ENCODE results near the gene DYRK1A.
A peak's percentile ranks its signal among the peaks of the same experiment; 100 is the strongest.
"Not testable (repeated sequence)": the region's sequence is repeated elsewhere in the genome, so short reads cannot be mapped to it uniquely, and the experiment has no call there.

The DYRK1A gene

DNA sequence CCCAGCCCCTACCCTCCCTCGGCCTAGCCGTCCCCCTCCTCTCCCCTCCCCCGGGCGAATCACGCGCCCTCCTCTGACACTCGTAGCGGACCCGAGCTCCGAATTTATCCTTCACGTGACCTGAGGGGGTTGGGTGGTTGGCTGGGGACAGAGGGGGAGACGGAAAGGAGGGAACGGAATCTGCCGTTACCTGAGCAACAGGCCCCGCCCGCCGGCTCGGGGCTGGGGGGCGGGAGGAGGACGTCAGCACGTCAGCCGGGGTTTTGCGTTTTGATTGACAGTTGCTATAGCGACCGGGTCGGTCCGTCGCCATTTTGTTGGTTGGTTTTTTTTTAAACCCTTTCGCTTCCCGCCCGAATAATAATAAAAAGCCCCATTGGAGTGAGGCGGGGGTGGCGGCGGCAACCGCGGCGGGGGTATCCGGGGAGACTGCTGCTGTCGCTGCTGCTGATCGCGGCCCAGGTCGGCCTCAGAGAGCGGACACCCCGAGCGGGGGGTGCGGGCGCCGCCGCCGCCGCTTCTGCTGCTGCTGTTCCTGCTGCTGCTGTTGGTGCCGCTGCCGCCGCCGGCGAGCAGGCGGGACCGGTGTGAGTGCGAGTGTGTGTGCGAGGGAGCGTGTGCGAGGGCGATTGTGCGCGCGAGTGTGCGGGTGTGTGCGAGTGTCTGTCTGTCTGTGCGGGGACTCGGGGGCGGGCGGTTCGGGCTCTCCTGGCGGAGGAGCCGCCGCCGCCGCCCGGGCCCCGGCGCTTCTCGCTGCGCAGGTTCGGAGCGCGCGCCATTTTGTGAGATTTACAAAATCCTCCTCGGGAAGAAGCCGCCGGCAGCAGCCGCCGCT is at the start of gene DYRK1A:
DYRK1A (plus strand) TSS at position 292 of the 835 bp plus-strand sequence. CDS start 53,602 bp downstream, outside the sequence.
- DNase-seq: peak; percentile 100

- no peak for DNase-seq
Measured at GRCh38 chr21:37319551-37319950, 47.0 kb upstream of the DYRK1A start.

- no peak for DNase-seq
Measured at GRCh38 chr21:37322084-37322483, 44.5 kb upstream of the DYRK1A start.

GRCh38 chr21:37324558-37324957 is 42.0 kb upstream of the DYRK1A start:
- no peak for DNase-seq

DNA sequence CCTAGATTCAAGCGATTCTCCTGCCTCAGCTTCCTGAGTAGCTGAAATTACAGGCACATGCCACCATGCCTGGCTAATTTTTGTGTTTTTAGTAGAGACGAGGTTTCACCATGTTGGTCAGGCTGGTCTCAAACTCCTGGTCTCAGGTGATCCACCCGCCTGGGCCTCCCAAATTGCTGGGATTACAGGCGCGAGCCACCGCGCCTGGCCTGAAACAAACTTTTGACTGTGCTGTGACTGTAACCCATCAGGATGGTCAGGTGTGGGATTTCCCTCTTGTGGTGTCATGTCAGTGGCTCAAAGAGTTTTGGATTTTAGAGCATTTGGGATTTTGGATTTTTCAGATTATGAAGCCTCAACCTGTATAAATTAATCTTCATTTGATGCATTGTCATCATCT is 38.4 kb upstream of the DYRK1A start:
- not testable (repeated sequence) for DNase-seq

DNA sequence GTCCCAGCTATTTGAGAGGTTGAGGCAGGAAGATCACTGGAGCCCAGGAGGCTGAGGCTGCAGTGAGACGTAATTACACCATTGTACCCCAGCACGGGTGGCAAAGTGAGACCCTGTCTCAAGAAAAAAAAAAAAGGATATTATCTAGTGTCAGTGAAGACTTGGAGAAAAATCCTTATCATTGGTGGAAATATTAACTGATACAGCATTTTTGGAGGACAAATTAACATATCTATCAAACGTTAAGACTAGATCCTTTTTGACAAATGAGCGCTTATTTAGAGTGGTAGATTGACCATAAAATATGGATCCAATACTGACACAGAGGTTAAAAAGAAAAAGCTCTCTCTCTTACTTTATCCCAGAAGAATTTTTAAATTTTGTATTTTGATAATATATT is 35.2 kb upstream of the DYRK1A start:
- DNase-seq: no peak

DNA sequence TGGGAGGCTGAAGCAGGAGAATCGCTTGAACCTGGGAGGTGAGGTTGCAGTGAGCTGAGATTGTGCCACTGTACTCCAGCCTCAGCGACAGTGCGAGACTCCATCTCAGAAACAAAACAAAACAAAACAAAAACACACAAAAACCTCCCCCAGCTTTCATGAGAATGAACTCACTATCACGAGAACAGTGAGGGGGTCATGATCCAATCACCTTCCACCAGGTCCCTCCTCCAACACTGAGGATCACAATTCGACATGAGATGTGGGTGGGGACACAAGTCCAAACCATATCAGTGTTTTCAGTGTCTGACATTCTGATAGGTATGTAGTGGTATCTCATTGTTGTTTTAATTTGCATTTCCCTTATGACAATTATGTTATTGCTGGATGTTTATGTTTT is 31.5 kb upstream of the DYRK1A start:
- no peak for DNase-seq

GRCh38 chr21:37337179-37337578 is 29.4 kb upstream of the DYRK1A start:
- DNase-seq: no peak

- no peak for DNase-seq
Measured at GRCh38 chr21:37337831-37338230, 28.7 kb upstream of the DYRK1A start.

- peak; percentile 15 to 54 for DNase-seq
Measured at GRCh38 chr21:37338671-37339551, 27.7 kb upstream of the DYRK1A start.

GRCh38 chr21:37339552-37339939 is 27.0 kb upstream of the DYRK1A start:
- DNase-seq: no peak

GRCh38 chr21:37341254-37341960 is 25.2 kb upstream of the DYRK1A start:
- no peak for DNase-seq

DNA sequence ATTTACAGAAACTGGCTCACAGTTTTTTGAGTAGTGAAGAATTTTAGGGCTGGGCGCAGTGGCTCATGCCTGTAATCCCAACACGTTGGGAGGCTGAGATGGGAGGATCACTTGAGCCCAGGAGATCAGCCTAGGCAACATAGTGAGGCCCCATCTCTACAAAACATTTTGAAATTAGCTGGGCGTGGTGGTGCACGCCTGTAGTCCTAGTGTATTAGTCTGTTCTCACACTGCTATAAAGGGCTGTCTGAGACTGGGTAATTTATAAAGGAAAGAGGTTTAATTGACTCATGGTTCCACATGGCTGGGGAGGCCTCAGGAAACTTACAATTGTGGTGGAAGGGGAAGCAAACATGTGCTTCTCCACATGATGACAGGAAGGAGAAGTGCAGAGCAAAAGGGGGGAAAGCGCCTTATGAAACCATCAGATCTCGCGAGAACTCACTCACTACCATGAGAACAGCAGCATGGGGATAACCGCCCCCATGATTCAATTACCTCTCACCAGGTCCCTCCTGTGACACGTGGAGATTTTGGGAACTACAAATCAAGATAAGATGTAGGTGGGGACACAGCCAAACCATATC is 24.4 kb upstream of the DYRK1A start:
- no peak for DNase-seq

GRCh38 chr21:37346841-37347430 is 19.6 kb upstream of the DYRK1A start:
- no peak for DNase-seq

GRCh38 chr21:37348664-37349063 is 17.9 kb upstream of the DYRK1A start:
- DNase-seq: no peak

- DNase-seq: no peak
Measured at GRCh38 chr21:37350472-37350871, 16.1 kb upstream of the DYRK1A start.

DNA sequence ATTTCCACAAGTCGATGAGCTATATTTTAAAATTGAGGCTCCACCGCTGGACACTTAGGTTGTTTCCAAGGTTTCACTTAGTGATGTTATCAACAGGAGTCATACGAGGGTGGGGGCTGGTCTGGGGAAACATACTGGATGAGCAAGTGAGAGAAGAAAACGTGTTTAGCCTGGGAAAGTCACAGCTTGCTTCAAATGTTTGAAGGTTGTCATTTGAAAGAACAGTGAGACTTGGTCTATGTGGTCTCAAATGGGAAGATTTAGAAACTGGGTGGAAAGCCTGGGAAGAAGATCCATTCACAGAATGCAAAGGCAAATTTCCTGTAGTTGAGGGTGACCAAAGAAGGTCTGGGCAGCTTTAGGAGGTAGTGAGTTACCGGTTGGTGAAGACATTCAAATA is 9.9 kb upstream of the DYRK1A start:
- DNase-seq: no peak

DNA sequence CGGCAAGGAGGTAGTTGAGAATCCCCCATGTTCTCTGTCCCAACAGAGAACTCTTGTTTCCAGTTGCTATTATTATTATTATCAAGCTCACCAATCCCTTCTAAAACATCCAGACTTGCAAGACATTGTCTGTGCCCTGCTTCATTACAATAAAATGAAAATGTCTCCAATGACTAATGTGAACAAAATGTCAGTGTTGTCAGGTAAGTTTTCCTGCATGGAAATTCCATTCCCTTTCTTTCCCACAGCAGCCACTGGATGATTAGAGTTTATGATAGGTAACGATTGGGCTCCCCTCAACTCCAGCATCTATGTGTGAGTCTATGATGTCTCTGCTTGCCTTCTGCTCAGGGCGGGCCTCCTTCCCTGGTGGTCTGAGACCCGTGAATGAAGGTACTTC is 8.9 kb upstream of the DYRK1A start:
- no peak for DNase-seq

DNA sequence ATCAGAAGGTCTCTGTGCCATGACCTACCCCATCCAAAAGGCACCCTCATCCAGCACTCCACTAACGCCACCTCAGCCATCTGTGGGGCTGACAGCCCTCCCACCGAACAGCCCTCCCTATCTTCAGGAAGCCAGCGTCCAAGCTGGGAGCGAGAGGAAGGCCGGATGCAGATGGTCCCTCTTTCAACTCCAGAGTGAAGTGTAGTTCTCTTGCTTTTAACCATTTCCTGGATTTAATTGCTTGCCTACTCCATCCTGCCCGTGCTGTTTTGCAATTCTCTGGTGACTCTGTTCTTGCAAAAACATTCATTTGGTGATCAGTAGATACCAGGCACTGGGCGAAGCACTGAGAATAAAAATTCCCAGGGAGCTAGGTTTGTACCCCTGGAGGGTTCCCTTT is 8.2 kb upstream of the DYRK1A start:
- peak in 1 of 2 experiments; percentile 55 for DNase-seq

- DNase-seq: no peak
Measured at GRCh38 chr21:37363936-37364335, 2.6 kb upstream of the DYRK1A start.

DNA sequence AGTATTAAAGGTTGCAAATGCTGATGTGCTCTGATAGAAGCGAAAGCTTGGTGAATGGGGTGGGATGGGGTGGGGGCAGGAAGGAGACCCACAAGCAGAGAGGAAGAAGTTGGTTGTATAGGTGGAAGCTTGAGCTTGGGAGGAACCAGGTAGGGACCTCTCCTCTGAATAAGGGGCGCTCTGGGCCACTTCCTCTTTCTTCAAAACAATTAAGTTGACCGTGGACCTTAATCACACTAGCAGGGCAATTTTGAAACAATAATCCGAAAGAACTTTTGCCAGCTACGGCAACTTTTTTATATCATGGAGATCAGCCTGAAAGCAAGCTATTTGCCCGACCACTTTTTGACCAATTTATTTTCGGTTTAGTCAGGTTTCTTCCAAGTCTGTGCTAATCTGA is 1.9 kb upstream of the DYRK1A start:
- no peak for DNase-seq

Measured in NCI-H524 (cell line).